Activated T-cell treated with anti-CD3 and anti-CD28 coated beads for 48 hours (primary cell): Measurements from ENCODE around the gene VTI1A.

ENCODE experiments used
- DNase-seq: peaks from one replicate; pipeline ENCODE4 v3.0.0-alpha.2; 2020; ENCODE audit warnings: low read depth

The VTI1A gene

DNA sequence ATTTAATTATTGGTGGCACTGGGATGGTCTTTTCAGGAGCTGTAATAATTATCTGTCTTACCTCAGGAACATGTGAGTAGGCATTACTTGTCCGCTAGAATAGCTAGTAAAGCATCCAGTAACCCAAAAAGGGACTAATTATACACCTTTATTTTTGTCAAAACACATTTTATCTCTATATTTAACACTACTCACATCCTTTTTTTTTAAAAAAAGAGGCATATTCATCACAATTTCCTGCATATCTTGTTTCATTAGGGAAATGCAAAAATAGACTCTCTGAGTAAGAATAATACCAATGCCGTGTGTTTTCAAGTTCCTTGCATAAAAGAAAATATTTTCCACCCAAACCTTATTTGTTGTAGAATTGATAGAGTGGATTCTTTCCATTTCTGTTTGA, 99.5 kb downstream of the VTI1A start:
- DNase-seq = no peak

DNA sequence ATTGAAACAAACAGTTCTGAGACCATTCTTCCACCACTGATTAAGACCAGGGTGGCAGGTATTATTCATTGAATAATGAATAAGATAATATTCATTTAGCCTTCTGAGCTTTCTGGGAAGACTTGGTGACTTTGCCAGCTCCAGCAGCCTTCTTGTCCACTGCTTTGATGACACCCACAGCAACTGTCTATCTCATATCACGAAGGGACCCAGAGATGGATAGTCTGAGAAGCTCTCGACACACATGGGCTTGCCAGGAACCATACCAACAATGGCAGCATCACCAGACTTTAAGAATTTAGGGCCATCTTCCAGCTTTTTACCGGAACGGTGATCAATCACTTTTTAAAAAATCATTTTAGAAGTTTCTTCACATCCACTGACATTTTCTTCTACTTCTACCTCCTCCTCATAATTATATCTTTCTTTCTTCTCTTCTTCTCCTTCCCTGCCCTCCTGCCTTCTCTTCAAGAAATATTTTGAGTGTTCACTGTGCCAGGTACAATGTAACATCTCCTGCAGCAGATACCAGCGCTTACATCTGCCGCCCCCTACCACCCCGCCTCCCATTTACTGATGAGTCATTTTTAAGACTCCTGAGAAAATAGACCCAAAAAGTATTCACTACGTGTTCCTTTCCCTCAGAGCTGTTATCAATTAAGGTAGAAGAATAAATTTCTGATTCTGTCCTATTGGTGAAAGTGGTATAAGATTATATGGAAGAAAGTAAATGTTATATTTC, 101.7 kb downstream of the VTI1A start:
- no peak for DNase-seq

DNA sequence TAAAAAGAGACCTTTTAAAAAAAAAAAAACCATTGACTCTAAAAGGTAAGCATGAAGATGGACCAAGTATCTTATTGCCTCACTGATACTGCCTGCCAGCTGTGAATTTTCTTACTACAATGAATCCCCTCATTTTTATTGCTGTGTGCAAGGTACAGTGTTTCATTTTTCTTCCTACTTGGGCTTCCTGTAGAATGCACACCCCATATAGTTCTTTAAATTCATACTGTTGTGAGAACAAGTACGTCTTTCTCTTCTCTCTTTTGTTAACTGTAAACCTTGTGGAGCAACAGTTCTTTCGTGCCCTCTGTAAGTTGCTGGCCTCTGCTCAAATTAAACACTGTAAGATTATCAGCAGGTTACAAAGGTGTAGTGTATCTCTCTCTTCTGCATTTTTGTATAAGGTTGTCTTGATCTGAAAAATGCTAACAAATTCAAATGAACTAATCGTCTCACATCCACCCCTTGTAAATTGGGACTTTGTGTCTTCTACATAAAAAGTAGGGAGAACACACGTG, 105.6 kb downstream of the VTI1A start:
- DNase-seq = no peak

DNA sequence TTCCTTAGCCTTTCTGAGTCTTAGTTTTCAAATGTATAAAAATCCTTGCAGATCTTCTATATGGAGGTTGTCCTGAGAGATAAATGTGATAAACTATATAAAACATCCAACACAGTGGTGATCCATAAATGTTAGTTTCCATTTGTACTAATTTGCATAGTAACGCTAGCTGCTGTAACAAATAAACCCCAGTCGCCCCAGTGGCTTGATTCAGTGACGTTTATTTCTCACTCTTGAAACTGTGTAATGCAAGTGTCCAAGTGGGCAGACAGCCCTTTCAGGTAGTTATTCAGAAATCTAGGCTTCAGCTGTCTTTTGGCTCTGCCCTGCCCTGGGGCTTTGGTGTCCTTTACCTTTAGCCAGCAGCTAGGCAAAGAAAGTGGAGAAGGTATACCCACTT, 106.3 kb downstream of the VTI1A start:
- no peak for DNase-seq

DNA sequence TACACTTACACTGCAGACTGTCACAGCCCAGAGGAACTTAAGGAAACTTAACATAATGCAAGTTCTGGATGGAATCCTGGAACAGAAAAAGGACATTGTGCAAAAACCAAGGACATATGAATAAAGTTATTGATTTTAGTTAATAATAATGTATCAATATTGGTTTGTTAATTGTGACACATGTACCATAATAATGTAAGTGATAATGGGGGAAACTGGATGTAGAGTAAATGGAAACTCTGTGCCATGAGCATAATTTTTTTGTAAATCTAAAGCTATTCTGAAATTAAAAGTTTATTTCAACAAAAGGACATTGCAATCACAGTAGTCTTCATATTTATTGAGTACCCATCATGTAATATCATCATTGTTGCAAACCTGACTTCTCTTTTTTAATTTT, 107.2 kb downstream of the VTI1A start:
- DNase-seq = no peak

DNA sequence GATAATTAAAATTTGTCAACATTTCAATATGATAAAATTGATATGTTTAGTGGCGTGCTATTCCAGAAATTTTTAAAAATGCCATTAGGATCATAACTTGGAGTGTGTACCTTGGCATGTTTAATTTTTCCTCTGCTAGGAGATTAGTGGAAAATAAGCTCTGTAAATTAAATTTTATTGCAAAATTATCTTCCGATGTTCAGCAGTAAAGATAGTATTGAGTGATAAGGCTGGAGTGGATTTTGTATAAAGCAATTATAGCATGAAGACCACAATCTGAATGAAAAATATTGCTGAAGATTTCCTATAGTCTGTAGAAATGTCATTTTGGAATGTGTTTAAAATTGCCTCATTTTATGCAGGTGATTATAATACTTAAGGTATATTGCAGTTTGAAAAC, 110.2 kb downstream of the VTI1A start:
- DNase-seq = no peak

DNA sequence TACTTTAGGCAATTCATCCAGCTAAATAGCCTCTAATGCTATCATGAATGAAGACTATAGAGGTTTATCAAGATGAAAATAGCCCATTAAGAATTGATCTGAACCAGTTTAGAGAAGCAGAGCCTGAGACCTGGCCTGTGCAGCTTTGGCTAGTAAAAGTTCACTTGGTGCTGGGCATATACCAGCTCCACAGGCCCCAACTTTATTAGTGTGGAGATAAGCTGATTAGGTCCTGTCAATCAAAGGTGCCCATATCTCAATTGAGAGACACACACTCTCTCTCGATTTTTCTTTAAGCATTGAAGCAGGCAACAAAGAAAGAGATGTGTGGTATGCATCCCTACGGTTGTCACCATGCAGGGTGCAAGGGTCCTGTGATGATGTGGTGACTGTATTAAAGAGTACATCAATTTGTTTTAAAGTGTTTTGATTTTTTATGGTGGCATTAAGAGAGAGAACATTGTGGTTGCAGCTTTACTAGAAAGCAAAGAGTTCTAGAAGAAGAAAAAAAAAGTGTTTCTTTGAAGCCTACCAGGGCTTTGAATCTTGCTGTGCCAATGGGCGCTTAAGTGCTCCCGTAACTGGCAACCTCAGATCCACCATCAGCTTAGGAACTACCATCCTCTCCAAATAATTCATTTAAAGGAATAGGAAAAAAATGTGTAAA, 111.6 kb downstream of the VTI1A start:
- no peak for DNase-seq

DNA sequence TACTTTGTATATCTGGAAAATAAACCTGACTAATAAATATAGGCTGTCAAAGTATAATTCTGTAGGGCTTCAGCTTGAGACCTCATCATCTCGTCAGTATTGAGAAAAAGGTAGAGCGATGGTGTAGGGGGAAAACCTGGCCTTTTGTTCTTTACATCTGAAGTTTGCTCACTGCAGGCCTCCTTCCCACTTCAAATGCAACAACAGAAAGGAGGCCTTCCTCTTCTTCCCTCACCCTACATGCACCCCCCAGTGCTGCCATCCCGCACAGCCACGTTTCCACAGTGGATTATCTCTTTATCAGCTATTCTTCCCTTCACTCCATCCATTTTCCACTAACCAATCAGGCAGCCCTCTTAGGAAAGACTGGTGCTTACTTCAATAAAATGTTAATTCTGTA, 112.3 kb downstream of the VTI1A start:
- DNase-seq = no peak

DNA sequence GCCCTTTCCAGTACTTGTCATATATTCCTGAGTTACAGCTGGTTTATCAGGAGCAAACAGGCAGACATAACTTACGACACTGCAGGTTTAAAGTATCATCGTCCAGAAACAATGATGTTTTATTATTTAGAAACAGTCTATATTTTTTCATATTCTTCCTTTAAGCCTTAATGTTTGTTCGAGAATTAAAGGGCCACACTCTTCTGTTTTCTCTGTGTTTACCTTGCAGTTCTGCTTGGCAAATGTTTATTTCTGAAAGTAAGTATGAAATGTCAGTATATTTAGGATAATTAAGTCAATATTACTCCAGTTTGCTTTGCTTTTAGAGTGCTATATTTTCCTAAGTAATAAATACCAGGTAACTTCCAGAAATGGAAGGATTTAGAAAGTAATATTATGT, 115.1 kb downstream of the VTI1A start:
- no peak for DNase-seq

DNA sequence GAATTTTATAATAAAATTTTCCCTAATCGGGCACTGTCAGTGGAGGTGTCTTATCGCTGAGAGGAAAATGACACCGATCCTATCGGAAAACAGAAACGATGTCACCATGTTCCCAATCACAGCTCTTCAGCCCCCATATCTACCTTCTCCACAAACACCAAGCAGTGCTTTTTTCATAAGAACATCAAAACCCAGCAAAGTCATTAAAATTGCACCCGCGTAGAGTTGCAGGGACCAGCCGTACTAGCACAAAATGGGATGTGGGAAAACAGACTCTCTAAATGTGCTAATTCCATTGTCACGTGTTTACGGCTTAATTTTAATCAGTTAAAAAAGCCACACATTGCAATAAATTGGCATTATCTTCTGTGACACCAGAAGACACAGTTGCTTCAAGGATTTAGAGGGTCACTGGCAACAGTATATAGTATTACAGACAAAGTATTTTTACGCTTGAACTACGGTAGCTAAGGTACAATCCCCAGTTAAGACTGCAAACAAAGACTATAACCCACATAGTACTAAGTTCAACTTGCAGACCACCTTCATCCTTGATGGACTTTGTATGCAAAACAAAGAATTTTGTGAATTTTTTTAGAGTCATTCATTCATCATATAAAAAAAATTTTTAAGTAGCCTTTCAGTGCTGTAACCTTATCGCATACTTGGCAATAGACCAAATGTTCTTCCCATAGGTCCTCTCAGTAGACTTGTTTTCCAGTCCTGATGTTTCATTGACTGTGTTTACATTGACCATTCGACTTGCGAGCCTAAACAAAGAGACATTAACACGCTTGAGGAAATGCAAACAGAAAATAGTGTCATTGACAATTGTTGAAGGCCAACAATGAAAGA, 116.0 kb downstream of the VTI1A start:
- no peak for DNase-seq

DNA sequence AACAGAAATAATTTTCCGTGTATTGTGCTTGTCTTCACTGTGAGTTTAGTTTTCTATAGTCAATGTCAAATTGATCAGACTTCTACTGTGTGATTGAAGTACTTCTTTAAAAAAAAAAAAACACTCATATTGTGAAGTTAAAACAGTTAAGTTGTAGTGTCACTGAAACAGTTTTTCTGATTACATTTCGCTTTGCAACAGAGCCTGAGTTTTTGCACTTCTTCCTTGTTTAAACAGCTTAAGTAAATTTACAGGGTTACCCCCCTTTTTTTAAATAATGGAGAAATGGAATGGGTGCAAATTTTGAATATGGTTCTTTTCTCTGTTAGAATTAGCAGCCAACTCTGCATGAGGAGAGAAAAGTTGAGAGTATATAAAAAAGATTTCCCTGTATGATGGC, 117.3 kb downstream of the VTI1A start:
- DNase-seq = no peak

DNA sequence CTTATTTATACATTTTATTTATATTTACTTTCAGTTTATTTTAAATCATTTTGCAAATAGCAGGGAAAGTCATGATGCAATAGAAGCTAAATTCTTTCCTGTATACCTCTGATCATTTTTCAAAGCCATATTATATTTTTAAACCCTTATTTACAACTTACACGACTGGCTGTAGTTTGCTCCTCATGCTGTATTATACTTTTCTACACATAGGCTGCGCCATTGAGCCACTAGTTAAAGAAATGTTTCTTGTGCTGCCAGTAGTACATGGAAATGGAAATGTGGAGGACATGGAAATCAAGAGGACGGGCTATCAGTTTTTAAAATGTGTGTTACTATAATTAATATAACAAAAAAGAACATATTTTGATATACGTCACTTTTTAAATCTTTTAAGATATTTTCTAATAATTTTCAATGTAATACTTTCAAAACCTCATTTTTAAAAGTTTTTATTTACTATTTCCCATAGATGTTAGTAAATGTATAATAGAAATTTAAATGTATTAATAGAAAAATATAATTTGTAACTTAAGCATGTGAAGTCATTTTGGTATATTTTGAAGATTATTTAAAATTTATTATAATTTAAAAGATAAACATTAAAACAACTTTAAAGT, 118.5 kb downstream of the VTI1A start:
- no peak for DNase-seq

DNA sequence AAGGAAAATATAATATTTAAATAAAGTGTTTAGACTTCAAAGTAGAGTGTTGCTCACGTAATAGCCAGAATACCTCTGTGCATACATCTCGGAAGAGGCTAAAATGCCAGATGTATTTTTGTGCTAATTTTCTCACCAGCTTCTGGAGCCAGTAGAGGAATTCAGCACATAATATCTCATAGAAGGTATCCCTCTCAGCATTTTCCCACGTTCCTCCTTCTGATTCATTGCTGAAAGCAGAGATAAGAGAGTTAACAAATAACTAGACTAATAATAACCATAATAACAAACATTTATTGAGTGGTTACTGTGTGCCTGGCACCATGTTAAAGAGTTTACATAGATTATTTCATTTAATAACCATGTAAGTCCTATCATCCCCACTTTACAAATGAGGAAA, 123.6 kb downstream of the VTI1A start:
- DNase-seq = no peak

DNA sequence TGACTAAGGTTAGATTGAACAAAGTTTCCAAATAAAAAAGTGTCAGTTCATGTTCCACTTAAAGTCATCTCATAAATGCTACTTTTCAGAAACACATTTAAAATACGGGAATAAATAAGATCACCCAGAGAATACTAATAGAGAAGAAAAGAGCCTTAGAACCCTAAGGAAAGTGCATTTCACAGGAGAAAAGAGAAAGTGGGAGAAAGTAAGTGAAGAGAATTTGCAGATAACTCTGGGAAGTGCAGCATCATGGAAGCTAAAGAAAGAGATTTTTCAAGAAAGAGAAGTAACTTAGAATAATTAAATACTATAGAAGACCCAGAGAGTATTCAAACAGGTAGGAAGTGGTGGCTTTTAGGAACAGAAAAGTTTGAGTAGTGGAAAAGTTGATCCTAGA, 132.6 kb downstream of the VTI1A start:
- DNase-seq = no peak

DNA sequence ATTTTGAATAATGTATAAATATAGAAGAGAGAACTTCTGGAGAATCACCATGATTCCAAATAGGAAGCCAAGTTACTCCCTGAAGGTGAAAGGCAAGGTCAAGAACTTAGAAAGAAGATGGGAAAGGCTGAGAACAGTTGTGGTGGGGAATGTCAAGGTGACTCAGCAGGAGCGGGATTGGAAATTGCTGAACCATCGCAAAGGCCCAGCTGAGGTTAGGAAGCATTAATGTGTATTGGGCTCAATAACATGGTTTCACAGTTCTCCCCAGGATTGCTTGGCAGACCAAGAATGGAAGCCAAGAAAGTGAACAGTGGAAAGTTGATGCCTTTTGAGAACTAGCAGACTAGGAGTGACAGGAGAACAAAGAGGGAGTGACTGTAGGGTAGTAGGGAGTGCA, 133.3 kb downstream of the VTI1A start:
- no peak for DNase-seq

DNA sequence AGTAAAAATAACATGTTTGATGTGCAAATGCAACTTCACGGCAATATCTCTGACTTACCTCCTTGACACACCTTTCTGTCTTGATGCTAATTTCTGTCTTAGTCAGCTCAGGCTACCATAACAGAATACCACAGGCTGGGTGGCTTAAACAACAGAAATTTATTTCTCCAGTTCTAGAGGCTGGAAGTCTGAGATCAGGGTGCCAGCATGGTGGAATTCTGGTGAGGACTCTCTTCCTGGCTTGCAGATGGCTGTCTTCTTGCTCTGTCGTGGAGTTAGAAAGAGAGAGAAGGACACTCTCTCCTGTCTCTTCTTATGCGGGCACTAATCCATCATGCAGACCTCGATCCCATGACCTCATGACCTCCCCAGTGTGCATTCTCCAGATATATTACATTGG, 134.9 kb downstream of the VTI1A start:
- DNase-seq = no peak

DNA sequence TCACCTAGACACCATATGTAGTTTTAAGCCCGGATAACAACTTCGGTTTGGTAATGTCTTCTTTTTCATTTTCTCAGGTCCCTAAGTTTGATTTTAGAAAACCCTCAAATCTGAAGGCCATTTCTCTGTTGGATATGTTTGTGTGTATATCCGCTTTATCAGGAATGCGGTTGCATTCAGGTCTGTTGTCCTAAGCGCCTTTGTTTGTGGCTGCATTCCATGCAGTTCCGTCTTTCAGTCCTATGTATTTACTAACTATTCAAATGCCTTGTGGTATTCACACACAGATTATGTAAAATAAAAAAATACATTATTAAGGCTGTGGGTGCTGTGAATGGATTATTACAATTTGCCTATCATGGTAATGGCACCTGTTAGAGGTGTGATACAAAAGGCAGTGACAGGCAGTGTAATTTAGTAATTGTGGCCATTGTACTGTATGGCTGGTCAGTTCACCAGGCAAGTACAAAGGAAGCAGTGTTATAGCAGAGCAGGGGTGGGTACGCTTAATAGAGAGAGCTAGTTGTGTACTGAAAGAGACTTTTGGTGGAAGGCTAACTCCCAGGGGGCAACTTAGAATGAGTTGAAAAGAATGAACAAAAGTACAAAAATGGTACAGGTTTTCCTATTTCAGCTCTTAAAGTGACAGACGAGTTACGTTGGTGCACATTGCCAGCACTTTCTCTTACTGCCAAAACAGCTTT, 136.4 kb downstream of the VTI1A start:
- DNase-seq = no peak

DNA sequence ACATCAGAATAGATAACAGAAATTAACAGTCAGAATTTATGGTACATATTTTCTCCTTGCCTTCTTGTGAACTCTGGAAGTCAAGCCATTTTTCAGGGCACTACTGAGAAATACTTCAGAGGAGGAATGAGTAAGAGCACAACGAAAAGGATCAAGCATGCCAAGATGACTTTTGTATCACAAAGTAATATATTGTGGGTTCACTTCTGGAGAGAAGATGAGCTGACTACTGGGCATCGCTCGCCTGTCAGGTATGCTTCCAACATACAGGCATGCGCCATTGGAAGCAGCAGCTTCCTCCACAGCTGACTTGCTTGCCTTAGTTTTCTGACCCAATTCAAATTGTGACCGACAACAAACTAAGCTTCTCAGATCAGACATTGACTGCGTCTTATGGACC, 137.3 kb downstream of the VTI1A start:
- no peak for DNase-seq

DNA sequence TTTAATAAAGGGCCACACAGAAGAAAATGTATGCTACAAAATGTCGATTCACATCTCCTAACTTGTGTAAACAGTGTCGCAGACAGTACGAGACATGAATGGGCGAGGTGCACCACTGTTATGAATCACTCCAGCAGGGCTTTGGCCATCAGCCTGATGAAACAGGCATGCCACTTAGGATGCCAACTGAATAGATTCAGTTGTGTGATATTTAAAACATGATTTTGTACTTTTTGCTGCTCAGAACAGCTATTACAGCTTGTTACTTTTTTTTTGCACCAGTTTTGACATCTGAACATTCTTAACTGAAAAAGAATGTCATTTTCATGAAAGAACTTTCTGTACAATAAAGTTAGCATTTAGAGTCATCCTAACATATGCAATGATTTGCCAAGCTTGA, 138.1 kb downstream of the VTI1A start:
- DNase-seq = no peak

DNA sequence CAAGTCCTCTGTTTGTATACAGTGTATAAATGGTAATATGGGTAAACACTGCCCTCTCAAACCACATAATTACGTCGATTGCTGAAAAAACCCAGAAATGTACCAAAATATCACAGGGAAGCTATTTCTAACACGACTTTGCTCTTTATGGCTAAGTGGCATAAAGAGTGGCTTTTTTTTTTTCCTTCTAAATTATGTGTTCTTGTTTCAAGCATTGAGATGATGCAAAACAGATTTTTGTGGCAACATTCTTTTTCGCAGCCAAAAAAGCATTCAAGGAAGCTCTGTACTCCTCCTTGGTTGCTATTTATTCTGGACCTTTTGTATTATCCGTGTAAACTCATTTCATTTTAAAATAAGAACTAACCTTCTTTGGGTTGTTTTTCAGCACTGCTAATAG, 138.9 kb downstream of the VTI1A start:
- no peak for DNase-seq

DNA sequence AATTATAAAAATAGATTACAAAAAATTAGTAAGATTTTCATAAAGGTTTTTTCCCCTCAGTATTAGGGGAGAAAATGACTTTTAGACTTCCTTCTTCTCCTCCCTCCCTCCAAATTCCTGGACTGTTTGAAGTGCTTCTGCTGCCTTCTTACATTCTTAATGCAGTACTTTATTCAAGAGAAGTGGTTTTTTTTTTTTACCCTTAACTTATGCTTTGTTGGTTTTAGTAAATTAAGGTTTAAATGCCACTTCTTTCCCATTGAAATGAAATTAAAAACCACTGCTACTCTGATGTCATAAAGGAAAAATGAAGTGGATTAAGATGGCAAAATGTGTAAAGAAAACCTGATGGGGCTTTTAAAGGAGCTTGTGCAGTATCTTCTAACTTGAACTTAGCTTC, 140.7 kb downstream of the VTI1A start:
- no peak for DNase-seq
